GM12874 (cell line): Measurements from ENCODE around the gene ACTR8.

Source experiments
- TF ChIP-seq, protein P1 (sequence below): IDR thresholded peaks from 2 replicates; pipeline ENCODE4 v1.5.1; 2011; ENCODE audit warnings: low read depth, mild to moderate bottlenecking, control low read depth, low read length, moderate library complexity; ENCODE audit not compliant: insufficient read depth

ACTR8 gene

DNA sequence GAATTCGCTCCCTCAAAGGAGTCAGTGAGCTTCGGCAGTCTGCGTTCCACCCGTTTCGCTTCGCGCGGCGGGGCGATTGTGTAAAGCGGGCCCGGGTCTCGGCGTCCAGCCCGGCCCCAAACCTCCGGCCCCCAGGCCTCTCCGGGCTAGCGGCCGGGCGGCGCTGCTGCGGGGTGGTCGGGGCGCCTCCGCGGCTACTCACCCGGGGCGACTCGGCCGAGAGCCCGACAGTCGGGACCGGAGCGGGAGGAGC lies 36.1 kb downstream of the ACTR8 start:
- TF ChIP-seq, protein P1, sequence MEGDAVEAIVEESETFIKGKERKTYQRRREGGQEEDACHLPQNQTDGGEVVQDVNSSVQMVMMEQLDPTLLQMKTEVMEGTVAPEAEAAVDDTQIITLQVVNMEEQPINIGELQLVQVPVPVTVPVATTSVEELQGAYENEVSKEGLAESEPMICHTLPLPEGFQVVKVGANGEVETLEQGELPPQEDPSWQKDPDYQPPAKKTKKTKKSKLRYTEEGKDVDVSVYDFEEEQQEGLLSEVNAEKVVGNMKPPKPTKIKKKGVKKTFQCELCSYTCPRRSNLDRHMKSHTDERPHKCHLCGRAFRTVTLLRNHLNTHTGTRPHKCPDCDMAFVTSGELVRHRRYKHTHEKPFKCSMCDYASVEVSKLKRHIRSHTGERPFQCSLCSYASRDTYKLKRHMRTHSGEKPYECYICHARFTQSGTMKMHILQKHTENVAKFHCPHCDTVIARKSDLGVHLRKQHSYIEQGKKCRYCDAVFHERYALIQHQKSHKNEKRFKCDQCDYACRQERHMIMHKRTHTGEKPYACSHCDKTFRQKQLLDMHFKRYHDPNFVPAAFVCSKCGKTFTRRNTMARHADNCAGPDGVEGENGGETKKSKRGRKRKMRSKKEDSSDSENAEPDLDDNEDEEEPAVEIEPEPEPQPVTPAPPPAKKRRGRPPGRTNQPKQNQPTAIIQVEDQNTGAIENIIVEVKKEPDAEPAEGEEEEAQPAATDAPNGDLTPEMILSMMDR: no peak

DNA sequence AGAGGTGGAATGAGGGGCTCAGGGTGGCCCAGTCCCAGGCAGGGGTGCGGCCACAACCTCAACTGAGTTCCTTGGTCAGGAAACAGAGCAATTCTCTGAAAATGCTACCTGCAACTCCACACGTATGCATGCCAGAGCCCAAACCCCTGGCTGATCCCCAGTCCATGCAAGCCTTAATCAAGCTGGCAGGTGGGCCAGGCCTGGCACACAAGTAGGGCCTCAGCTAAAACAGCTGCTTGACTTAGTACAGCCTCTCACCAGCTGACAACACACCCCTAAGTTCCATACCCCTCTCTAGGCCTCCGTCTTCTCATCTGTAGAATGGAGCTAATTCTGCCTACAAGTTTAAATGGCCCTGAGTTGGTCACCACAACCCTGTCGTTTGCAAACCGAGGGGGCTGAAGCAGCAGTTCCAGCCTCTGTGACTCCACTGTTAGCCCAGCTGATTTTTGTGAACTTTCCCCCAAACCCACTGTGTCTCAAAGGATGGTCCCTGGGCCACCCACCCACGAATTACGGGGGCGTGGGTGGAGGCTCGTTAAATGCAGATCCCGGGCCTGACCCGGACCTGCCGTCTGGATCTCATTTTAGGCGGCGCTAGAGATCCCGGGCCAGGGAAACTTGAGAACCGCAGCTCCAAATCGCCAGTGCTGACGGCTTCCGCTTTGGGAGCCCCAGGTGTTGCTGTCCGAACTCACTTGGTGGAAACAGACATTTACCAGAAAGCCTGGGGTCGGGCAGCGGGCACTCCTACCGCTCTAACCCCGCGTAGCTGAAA lies 36.7 kb downstream of the ACTR8 start:
- TF ChIP-seq, protein P1: peak; percentile 43

DNA sequence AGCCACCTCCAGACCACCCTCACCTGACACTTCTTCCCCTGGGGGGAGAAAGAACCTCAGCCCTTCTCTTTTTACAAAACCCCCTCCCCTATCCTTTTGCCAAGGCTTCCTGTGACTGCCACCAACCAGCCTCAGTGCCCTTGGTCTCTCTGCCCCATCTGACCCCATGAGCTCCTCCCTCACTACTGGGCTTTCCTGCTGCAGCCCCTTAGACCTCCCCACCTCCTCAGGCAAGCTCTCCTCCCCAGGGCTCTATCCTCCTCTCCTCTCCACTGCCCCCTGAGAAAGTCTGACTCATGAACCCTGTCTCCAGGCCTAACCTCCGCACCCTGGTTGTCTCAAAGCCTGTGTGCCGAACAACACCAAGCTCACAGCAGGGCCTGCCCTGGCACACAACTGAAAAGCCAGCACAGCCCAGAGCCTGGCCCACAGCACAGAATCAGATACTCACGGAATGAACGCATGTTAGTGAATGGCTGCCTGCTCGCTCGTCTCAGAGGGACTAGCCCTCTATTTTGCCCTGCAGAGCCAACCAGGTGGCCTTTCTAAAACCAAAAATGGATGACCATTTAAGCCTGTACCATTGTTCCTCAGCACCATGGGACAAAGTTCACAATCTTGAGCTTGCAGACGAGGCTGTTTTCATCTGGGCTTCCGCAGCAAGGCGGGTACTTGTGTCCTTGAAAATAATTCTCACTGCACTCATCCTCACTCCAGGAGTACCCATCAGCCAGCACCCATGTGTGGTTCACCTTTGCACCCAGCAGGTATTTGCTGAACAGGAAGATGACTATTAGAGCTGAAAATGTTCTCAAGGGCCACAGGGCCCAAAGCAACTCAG lies 37.5 kb downstream of the ACTR8 start:
- TF ChIP-seq, protein P1: no peak

DNA sequence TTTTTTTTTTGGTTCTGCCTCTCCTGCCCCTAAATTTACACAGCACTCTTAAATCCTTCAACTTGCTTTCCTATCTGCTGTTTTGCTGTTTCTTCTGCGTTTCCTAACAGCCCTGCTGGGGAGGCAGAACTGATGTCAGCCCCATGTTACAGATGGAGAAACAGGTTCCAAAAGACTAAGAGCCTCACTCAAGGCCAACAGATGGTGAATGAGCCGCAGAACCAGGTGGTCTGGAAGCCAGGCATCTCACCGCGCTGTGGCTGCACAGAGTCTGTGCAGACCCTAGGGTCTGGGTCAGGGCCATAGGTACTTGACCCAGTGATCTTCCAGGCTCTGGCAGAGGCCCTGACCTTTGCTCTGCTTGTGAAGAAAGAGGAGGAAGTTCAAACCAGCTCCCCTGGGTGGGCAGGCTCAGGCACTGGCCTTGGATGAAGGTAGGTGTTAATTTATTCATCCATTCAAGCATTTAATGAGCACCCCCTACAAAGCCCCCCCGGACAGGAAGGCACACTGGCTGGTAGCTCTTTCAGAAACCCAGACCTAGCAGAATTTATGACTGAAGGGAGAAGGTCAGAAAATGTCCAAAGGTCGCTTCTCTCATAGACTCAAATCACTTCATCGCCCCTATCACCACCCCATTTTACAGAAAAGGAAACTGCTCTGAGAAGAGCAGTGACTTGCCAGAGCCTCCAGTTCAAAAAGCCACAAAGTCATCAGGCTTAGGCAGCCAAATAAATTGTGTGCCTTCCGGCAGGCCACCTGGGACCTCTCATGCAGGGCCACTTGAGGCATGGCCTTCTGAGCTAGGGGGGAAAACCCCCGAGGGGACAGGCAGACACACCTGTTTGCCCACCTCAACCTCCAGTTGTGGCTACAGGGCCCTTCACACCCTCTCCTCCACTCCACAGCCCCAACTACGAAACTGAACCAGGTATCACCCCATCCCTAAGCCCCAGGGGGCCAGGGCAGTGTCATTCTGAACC lies 38.5 kb downstream of the ACTR8 start:
- TF ChIP-seq, protein P1: no peak

DNA sequence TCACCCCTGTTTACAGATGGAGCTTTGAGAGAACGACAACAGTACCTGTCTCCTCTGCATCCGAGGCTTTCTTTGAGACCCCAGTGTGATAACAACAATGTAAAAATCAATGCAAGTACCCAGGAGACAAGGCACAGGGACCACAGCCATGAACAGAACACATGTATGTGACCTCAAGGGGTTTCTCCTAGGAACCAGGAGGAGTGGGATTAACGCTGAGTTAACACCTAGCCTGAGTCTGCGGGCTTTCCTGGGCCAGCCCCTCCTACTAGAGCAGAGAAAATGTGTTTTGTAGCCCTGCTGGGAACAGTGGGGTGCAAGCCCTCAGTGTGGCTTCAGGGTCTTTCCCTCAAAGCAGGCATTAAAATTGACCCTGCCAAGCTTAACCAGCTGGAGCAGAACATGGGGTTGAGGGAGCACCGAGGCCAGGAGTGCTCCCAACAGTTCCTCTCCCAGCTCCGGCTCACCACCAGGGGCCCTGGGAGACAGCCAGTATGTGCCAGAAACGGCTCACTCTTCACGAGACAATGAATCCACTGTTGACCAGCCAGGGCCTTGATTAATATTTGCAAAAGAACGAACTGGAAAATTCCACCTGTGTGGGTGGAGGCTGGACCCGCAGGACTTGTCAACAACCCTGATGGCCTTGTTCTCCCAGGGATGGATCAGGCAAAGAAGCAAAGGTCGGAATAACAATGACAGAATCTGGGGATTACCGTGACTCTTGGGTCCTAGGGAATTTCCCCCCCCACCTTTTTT lies 39.3 kb downstream of the ACTR8 start:
- TF ChIP-seq, protein P1: 0 out of 2 replicates have a peak, but pooled peaks have one; percentile 20

DNA sequence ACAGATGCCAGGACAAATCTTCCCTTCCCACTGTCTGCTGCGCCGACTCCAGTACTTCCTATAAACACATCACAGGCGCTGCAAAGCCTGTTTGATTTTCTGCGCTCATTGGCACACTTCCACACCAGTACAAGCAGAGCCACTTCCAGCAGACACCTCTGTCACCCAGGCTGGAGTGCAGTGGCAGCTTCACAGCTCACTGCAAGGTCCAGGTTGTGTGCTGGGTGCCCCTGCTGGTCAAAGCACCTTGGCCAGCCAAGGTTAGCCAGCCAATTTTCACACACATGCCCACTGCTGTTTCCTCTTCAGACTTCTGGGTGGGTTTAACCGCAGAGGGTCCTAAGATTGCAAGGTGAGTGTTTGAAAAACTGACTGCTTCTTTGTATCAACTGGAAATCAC lies 40.7 kb downstream of the ACTR8 start:
- TF ChIP-seq, protein P1: 0 out of 2 replicates have a peak, but pooled peaks have one; percentile 25
